ENCODE data around the gene CMBL.

DNA sequence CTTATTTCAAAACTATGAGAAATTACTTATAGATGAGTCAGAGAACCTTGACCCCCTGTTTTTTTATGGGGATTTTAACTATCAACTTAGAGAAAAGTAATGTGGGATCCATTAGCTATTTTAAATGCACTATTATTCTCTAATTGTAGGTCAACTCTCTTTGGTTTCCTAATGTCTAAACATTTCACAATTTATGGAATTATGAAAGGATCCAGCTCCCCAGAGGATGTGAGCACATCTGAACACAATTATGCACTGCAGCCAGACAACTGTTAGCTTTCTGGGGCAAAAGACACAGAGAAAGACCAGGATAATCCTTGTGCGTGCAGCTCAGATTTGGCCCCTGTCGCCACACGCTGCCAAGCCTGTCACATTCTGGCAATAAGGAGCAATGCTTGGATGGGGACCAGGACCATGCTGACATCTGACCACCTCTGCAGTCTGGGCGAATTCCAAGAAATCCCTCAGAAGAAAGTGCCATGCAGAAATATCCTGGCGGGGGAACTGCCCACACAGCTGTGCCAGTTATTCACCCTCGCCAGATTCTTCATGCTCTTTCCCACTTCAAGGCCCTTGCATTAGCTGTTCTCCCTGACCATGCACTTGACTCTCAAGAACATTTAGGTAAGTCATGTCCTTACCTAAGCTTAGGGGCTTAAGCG lies 22.2 kb upstream of the CMBL start:
- TF ChIP-seq EZH2 (IDR thresholded peaks at IDR 0.05) (no peak), CTCF (IDR thresholded peaks at IDR 0.05) (no peak), EZH2phosphoT487 (IDR thresholded peaks at IDR 0.05) (no peak)

Measured in neural progenitor cell (in vitro differentiated cells).